SHP77 treated with DMSO at 0.1 percent for 48 hours (cell line): ENCODE measurements around the gene ARHGAP44.
"Not testable (repeated sequence)": the region's sequence is repeated elsewhere in the genome, so short reads cannot be mapped to it uniquely, and the experiment has no call there.

Experiments used
- DNase-seq: peaks from one replicate; lab custom pipeline; 2025; lab: John Stamatoyannopoulos, UW

The ARHGAP44 gene

DNA sequence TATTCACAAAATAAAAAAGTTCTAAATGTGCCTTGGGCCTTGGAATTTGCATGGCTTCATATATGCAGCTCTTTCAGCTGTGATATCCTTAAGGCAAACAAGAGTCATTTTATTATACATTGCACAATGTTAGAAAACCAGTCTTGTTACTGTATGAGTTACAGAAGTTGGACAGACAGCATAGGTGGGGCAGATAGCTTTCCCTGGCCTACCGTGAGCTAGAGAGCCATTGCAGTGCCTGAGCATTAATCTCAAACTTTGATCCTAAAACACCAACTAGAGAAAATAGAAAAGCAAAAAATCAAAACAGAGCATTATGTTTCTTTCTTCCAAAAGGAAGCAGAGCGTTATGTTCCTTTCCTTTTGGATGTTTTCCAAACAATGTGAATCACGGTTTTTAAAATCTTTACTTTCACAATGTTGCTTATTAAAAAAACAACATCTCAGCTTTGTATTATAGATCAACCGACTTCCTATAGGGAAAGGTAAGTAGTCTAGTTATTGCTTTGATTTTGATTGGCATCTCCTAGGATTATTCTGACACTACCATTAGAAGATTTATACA lies 32.2 kb downstream of the ARHGAP44 start:
- no peak for DNase-seq

DNA sequence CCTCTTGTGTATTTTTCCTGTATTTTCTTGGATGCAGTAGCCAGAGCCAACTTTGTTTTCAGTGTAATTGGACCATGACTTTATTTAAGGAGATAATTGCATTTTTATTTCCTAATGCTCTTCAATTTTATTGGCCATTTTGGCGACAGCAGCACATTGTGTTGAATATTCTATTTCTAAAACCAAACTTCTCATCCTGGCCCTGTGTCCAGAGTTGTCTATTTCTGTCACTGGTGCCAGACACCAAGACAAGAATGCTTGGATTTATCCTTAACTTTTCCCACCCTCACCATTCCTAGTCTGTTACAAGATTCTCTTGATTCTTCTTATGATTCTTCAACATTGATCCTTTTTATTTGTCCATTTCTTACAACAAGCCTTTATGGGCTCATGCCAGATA lies 37.1 kb downstream of the ARHGAP44 start:
- DNase-seq, result no peak

DNA sequence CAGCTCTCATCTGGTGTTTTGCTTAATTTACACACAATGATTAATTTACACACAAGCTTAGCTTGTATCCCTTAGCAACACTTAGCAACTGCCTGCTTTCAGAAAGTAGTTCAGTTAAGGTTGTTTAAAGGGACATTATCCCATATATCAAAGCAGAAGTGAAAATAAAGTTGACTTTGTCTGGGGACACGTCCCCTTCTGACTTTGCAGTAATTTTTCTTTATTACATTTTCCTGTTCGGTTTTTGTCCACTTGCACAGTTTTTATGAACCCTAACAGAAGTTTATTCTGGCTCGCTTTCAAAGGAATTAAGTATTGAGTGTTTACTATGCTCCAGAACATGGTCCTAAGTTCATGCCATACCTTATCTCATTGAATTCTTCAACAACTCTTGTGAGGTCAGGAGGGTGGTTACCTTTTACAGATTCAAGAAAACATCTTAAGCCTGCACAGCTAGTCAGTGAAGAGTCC lies 41.5 kb downstream of the ARHGAP44 start:
- DNase-seq, result no peak

DNA sequence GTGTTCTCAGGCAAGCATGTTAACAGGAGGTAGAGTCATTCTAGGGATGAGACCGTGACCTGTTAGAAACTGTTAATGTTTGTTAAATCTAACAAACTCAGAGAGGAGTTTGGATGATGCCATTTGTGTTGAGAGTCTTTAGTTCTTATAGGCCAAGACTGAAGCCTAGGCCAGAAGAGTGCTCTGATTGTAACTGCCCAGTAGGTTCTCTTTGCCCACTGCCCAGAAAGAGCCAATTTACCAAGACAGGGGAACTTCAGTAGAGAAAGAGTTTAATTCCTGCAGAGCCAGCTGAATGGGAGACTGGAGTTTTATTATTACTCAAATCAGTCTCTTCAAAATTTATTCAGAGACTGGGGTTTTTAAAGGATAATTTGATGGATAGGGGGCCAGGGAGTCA lies 42.5 kb downstream of the ARHGAP44 start:
- DNase-seq, result no peak

DNA sequence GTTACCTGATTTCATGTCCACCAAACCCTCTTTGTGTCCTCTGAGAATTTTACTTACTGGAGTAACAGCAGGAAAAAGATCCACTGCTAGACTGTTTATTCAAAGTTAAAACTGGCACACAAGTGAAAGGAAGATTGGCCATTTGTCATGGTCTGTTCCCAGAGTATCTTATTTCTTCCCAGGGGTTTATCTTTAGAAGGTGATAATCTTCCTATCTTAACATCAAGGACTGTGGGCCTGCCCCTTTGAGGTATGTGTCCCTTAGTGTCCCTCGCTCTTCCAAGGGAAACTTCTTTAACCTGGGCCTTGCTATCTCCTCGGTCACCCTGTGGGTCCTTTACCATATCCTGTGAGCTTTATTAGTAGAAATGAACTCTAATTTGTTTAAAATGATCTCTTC lies 49.7 kb downstream of the ARHGAP44 start:
- DNase-seq, result no peak

DNA sequence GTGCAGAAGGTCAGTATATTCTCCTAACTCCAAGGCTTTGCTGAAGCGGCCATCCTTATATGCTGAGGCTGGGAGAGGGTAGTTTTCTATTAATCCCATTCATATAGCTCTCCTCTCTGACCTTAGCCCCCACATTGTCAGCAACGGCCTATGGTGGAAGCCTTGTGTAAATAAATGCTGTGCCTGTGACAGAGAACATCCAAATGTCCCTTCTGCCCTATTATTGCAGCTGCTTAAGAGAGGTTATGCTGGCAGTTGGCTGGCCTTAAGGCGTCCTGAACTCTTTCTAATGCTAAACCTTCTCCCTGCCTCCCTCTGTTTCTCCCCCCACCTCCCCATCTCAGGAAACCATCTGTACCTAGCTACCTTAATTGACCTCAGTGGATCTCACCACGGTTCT lies 53.6 kb downstream of the ARHGAP44 start:
- no peak for DNase-seq

DNA sequence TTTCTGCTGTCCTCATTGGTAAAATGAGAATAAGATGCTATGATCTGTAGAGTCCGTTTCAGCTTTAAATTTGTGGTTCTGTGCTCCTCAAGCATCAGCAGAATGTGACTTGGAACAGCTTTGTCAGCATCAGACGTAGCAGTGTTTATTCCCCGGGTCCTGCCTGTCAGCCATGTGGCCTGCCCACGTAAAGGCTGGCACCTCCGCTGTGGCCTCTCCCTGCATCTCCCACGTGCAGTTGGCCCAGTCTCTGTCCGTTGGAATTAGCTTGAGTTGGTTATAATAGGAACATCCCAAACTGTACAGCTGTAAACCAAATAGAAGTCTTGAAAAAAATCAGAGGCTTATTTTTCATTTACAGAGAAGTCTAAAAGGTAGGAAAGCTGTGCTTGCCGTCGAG lies 61.7 kb downstream of the ARHGAP44 start:
- no peak for DNase-seq

DNA sequence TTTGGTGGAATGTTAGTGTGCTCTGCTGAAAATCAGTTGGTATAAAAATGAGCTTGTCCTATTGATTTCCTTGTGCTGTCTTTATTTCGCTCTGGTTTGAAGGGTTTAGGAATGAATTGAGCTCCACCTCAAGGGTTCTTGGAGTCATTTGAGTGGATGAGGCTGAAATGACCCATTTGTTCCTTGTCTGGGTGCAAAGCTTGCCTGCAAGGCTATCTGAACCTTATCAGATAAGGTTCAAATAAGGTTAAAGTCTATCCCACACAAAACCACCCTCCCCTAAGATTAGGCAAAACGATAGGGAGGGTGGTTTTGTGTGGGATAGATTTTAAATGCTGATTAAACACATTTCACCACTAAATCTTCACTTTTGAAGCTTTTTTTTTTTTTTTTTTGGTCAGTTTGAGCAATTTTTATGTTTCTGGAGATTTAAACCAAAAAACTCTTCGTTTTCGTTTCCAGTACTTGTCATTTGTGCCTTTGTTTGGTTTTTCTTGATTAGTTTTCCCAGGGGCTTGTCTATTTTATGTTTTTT lies 62.7 kb downstream of the ARHGAP44 start:
- no peak for DNase-seq

DNA sequence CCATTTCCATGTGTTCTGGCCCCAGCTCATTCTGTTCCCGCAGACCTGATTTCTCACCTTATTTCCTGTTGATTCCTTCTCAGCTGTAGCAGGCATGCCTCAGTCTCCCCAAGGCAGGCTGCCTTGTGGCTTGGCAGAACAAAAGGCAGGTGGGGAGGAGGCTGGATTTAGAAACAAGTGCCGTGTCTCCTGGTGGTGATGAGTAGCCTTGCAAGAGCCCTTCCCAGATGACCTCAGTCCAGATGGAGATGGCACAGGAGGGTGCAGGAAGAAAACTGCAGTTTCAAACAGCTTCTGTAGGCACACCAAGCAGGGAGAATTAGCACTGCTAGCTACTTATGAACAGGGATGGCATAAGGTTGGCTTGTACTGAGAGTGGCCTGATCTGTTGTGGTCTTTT lies 64.6 kb downstream of the ARHGAP44 start:
- DNase-seq, result no peak

DNA sequence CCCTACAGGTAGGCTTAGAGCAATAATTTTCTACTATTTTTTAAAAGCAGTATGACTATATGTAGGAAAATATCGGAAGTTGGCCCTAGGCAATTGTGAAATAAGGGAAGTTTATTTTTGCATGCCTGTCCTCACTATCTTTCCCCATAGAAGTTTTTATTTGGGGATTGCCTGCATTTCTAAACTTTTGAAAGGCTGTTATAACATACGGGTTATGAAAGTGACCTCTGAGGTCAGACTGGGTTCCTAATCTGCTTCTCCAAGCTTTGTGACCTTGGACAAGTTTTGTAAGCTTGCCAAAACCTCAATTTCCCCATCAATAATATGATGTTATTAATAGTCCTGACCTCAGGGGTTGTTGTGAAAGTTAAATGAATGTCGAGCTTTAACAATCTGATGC lies 67.1 kb downstream of the ARHGAP44 start:
- DNase-seq, result no peak

DNA sequence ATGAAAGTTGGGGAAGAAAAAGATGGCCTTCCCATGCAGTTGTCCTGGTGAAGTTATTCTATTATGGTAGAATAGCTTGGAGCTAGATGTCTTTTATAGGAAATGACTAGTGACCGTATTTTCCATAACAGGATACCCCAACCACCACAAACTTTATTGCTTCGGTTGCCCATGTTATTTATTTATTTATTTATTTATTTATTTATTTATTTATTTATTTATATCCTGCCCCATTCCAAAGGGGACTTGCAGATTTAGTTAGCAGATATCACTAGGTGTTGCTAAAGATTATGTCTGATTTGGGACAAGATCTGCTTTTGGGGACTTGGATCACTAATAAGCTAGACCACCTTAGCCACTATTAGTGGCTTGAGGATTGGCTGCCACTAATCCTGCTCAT lies 68.3 kb downstream of the ARHGAP44 start:
- DNase-seq, result no peak

DNA sequence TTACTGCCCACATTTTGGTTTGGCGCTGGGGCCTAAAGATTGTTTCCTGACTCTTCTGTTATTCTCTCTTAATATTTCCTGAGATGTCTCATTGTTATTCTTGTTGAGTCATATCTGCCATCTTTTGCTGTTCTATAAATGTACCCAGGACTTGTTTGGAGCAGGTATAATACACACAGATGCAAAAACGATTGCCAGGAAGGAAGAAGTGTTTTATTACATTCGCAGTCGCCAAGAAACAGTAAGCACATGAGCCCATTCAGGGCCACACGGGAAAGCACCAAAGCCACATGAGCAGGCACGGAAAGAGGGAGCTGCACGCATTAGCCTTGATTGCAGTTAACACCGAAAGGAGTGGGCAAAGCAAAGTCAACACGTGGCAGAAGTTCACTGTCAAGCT lies 70.2 kb downstream of the ARHGAP44 start:
- no peak for DNase-seq

DNA sequence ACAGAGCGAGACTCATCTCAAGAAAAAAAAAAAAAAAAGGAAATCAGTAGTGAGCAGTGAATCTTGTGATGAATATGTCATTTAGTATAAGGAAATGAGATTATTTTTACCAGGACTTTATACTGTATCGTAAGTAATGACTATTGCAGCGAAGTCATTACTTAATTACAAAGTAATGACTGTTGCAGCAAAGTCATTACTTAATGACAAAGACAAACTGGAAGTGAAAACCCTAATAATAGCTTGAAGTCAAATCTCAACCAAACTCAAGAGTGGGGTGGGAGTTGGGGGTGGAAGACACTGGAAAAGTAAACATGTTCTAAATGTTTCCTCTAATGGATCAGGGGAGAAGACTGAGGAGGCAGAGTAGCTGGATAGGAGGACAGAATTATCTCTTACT lies 76.5 kb downstream of the ARHGAP44 start:
- DNase-seq, result no peak

DNA sequence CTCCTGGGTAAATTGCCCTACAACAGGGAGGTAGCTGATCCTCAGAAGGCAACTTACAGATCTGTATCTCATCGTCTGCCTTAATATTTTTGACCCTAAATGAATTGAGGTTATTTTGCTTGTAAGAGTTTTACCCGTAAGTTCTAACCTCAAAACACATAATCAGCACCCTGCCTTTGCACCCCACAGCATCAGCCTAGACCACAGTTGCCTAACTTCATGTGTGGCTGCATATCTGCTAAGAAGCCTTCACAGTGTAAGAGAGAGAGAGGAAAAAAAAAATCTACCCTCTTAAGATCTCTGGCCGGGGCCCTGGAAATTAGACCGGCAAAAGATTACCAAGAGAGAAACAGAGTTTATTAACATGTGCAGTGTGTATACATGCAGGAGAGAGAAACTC lies 76.9 kb downstream of the ARHGAP44 start:
- DNase-seq, result no peak

DNA sequence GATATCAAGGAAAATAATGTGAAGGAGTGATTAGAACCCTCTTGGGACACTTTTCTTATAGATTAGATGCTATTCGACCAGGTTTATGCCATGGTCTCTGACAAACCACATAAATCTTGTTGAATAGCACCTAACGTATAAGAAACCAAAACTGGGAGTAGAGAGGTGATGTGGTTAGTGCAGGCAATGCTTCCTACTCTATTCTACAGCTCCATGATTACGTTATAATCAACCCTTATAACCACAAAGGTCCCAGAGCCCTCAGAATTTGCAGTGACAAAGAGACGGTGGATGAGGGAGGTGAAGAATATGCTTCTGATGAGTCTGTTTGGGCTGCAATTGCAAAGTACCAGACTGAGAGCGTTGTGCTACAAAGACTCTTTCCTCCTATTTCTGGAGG lies 78.4 kb downstream of the ARHGAP44 start:
- no peak for DNase-seq

DNA sequence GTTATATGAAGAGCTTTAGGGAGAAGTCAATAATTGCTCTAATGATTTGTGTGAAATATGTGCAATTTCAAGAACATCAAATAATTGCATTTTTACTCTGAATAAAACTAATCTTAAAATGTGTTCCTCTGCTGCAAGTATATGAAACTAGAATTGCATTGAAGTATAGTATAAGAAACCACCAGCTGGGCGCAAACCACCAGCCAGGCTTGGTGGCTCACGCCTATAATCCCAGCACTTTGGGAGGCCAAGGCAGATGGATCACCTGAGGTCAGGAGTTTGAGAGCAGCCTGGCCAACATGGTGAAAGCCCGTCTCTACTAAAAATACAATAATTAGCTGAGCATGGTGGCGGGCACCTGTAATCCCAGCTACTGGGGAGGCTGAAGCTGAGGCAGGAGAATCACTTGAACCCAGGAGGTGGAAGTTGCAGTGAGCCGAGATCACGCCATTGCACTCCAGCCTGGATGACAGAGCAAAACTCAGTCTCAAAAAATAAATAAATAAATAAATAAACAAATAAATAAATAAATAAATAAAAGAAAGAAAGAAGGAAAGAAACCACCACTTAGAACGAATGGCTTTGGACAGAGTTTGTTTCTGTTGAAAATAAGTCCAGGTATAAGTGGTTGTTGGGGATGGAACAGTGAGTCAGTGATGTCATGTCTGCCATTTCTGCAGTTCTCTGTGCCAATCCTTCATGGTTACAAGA lies 84.3 kb downstream of the ARHGAP44 start:
- not testable (repeated sequence) for DNase-seq

DNA sequence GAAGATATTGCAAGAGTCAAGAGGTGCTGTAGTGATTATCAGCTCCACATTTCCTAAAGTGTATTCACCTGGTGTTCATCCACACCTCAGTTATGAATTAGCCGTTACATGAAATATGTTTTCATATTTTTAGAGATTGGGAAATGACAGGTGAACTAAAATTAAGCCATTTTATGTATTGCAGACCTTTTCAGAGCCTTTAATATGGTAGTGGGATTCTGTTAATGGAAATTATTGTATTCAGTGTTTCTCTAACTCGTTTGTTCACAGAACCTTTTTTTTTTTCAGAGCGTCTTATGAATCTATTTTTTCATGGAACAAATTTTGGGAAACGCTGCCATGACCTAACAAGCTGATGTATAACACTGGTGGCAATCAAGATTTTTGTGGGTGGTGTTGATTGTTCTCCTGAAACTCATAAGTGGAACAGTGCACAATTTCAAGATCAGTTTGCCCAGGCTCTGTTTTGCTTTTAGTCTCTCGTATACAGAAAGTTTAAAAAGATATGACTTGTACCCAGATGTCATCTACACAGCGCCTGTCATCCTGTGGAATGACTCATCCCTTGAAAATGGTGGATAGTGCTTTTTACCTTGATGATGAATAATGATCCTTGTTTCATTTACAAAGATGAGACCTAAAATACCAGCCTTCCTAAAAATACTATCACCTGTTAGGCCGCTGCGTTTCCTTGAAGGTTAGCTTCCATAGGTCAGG lies 88.8 kb downstream of the ARHGAP44 start:
- DNase-seq, result no peak

DNA sequence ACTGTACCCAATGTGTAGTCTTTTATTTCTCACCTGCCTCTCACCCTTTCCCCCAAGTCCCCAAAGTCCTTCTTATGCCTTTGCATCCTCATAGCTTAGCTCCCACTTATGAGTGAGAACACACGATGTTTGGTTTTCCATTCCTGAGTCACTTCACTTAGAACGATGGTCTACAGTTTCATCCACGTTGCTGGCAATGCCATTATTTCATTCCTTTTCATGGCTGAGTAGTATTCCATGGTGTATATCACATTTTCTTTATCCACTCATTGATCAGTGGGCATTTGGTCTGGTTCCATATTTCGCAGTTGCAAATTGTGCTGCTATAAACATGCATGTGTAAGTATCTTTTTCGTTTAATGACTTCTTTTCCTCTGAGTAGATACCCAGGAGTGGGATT lies 89.8 kb downstream of the ARHGAP44 start:
- DNase-seq, result not testable (repeated sequence)

DNA sequence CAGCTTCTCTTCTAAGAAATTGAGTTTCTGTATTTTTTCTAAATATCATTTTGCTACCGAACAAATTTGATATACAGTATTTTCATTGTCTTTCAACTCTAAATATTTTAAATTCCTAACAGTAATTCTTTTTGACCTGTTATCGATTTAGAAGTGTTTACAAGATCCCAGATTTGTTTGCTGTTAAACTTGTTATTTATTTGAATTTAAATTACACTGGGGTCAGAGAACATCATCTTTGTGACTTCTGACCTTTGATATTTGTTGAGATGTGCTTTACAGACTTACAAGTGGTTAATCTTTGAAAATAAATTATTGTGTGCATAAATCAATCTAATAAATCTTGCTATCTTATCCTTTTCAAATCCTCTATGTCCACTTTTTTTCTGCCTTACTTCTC lies 94.2 kb downstream of the ARHGAP44 start:
- no peak for DNase-seq

DNA sequence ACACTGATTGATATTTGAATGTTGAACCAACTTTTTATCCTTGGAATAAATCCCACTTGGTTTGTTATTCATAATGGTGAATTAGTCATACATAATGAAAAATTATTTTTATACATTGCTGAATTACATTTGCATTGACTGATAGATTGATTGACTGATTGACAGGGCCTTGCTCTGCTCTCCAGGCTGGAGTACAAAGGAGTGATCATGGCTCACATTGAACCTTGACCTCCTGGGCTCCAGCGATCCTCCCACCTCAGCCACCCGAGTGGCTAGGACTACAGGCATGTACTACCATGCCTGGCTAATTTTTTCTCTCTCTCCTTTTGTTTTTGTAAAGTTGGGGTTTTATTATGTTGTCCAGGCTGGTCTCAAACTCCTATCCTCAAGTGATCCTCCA lies 97.8 kb downstream of the ARHGAP44 start:
- DNase-seq, result no peak

DNA sequence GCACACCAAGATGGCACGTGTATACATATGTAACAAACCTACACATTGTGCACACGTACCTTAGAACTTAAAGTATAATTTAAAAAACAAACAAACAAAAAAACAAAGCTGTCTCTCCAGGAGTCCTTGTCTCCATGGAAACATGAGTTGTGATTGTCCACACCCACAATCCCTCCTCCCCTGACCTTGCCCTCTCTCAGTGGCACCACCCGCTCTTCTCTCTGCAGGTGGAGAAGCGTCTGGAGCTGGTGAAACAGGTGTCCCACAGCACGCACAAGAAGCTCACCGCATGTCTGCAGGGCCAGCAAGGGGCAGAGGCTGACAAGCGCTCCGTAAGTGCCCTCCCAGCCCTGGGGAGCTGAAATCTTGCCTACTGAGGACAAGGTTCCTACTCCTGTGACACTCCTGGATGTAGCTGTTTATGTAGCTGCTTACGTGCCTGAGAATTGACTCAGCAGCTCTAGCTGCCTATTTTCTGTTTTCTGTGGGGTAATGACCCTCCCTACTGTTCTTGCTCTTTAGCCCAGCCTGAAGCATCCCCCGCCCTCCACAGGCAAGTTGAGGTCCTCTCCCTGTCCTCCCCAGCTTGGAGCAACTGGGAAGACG lies 107.0 kb downstream of the ARHGAP44 start:
- no peak for DNase-seq

DNA sequence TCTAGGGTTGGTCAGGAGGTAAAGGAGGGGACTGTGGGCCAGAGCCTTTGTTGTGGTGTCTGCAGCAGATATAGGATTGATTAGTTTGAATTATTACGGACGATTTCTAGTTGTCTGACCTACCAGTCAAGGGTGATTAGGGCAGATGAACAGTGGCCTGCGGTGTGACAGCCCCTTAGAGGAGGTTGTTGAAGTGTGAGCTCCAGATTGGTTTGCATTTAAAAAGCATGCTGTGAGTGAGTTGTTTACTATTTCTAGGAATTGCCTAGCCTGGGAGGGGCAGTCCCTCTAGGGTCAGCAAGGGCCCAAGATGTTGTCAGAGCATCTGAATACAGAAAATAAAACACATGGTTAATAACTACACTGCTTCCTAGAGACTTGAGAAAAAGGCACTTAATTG lies 108.8 kb downstream of the ARHGAP44 start:
- no peak for DNase-seq

DNA sequence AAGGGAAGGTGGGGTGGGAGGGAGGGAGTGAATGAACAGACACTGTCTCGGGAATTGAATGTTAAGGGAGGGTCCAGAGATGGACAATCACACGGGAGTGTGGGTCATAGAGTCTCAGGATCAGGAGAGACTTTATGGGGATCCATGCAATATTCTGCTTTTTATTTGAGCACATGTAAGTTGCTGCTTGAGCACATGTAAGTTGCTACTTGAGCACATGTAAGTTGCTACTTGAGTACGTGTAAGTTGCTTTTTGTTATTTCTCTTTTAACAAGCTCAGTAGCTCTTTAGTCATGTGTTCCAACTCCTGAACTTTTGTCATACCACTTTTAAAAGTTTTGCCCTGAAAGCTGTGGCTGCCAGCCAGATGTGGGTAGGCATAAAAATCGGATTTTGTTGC lies 110.3 kb downstream of the ARHGAP44 start:
- DNase-seq, result no peak
